Myocyte (in vitro differentiated cells): Measurements from ENCODE around the gene FAM32A. TPM values are rescaled to one million over a fixed set of nuclear protein-coding genes. Genes with fewer than 3 reads are reported as not detected.
A peak's percentile ranks its signal among the peaks of the same experiment; 100 is the strongest.

Experiments
- DNase-seq: peaks from one replicate; pipeline ENCODE4 v3.0.0-alpha.2; 2012; ENCODE audit warnings: low read depth
- total RNA-seq: library from RNA; depleted of rRNA; stranded (reverse); fragments of >200 nt; gene quantifications from 2 replicates; pipeline ENCODE4 v1.2.3, GENCODE V29; 2014

The FAM32A gene
- total RNA-seq, 1 donor from 2014 or later = 98.4 TPM

- no peak for DNase-seq
These were observed 15.8 kb downstream of the FAM32A start for GRCh38 chr19:16201011-16201391.

- no peak for DNase-seq
These were observed 17.4 kb downstream of the FAM32A start for GRCh38 chr19:16202320-16203255.

GRCh38 chr19:16203256-16204004 lies 18.2 kb downstream of the FAM32A start:
- DNase-seq = peak; percentile 38

- DNase-seq = no peak
These were observed 18.7 kb downstream of the FAM32A start for GRCh38 chr19:16204005-16204294.

GRCh38 chr19:16205205-16206045 lies 20.2 kb downstream of the FAM32A start:
- no peak for DNase-seq

- no peak for DNase-seq
These were observed 20.9 kb downstream of the FAM32A start for GRCh38 chr19:16206046-16206605.

GRCh38 chr19:16206637-16207036 lies 21.4 kb downstream of the FAM32A start:
- DNase-seq = no peak

GRCh38 chr19:16207063-16207462 lies 21.9 kb downstream of the FAM32A start:
- DNase-seq = no peak

GRCh38 chr19:16207490-16208025 lies 22.3 kb downstream of the FAM32A start:
- DNase-seq = no peak

GRCh38 chr19:16208064-16208759 lies 23.0 kb downstream of the FAM32A start:
- DNase-seq = no peak

- no peak for DNase-seq
These were observed 23.8 kb downstream of the FAM32A start for GRCh38 chr19:16208847-16209665.

GRCh38 chr19:16210168-16210567 lies 25.0 kb downstream of the FAM32A start:
- no peak for DNase-seq

GRCh38 chr19:16213076-16213475 lies 27.9 kb downstream of the FAM32A start:
- DNase-seq = no peak

GRCh38 chr19:16216744-16217670 lies 31.8 kb downstream of the FAM32A start:
- DNase-seq = no peak

GRCh38 chr19:16217716-16218451 lies 32.7 kb downstream of the FAM32A start:
- DNase-seq = no peak

- no peak for DNase-seq
These were observed 33.6 kb downstream of the FAM32A start for GRCh38 chr19:16218851-16219250.

GRCh38 chr19:16222806-16223205 lies 37.6 kb downstream of the FAM32A start:
- DNase-seq = peak; percentile 37

GRCh38 chr19:16223746-16224145 lies 38.5 kb downstream of the FAM32A start:
- DNase-seq = no peak
